ENCODE measurements around the gene BPIFB6.

GRCh38 chr20:33065785-33066184, 34.3 kb downstream of the BPIFB6 start:
- TF ChIP-seq POLR2A (IDR thresholded peaks at IDR 0.05) (no peak), CTCF (IDR thresholded peaks at IDR 0.05) (no peak)

All from sigmoid colon (tissue), 3 donors.